ENCODE results near the gene LBHD2. TPM values are rescaled to one million over a fixed set of nuclear protein-coding genes. Genes with fewer than 3 reads are reported as not detected.

The LBHD2 gene
- polyA plus RNA-seq, 1 donor (not counting 4 experiments of a cell fraction or from before 2014, with no cell fraction given), result not detected

DNA sequence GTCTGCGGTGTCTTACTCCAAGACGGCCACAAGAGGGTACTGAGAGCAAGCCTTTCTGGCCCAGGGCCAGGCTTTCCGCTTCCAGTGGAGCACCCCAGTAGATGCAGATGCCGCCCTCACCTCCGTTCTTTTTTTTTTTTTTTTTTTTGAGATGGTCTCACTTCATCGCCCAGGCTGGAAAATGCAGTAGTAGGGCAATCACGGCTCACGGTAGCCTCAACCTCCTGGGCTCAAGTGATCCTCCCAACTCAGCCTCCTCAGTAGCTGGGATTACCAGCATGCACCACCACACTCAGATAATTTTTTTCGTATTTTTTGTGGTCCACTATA, 5.6 kb upstream of the LBHD2 start:
- H3K36me3 ChIP-seq (ENCODE audit: control insufficient read depth in 2 of 2, extremely low read depth in 1 of 2, insufficient read depth in 2 of 2, low read length in 2 of 2), result no peaks in the 10 kb centered on the region
- no peak for TF ChIP-seq EZH2 (IDR thresholded peaks at IDR 0.05; ENCODE audit: low read length)
- peak; percentile 78 to 85 (median 80) for TF ChIP-seq CTCF (optimal IDR thresholded peaks at IDR 0.05 in 1 of 3, IDR thresholded peaks at IDR 0.05 in 1 of 3, conservative IDR thresholded peaks at IDR 0.05 in 1 of 3; ENCODE audit: extremely low read depth in 1 of 3, insufficient read depth in 2 of 3, low read length in 3 of 3)
- peaks cover 2% of the 10 kb centered on the region for H3K4me1 ChIP-seq (ENCODE audit: control insufficient read depth, extremely low read depth, insufficient read depth, low read length)
- H3K9me3 ChIP-seq (ENCODE audit: control insufficient read depth, low read depth, low read length), result no peaks in the 10 kb centered on the region
- dilution Hi-C loops (cut with MboI; ENCODE audit: extremely low pct_ligation_motif_present, low sequenced_read_pairs), result no loop called here
- no peak overlapping the region for H2AFZ ChIP-seq (ENCODE audit: control insufficient read depth, low read length)
- no peak overlapping the region for H3K9ac ChIP-seq (ENCODE audit: control insufficient read depth, extremely low read depth, insufficient read depth, low read length)
- H3K79me2 ChIP-seq (ENCODE audit: control insufficient read depth, insufficient read depth, low read length), result no peaks in the 10 kb centered on the region
- no peaks in the 10 kb centered on the region for H3K9me1 ChIP-seq (ENCODE audit: control insufficient read depth, extremely low read depth, insufficient read depth, low read length)
- no peak for DNase-seq (ENCODE audit: low read depth, low spot score)
- no peak overlapping the region for H3K4me3 ChIP-seq (ENCODE audit: control insufficient read depth in 2 of 3, extremely low read depth in 1 of 3, insufficient read depth in 2 of 3, low read depth in 1 of 3, low read length in 3 of 3)
- no peak overlapping the region for H3K4me2 ChIP-seq (ENCODE audit: control insufficient read depth, extremely low read depth, insufficient read depth, low read depth, low read length)
- H3K27me3 ChIP-seq (ENCODE audit: control insufficient read depth, extremely low read depth, insufficient read depth, low read length), result peaks cover 11% of the 10 kb centered on the region
- H3K27ac ChIP-seq (ENCODE audit: control insufficient read depth, insufficient read depth, low read length), result no peak overlapping the region
- no peaks in the 10 kb centered on the region for H4K20me1 ChIP-seq (ENCODE audit: control insufficient read depth, extremely low read depth, insufficient read depth, low read length)
- no peak for FAIRE-seq

GRCh38 chr14:103078860-103079587, 5.0 kb upstream of the LBHD2 start:
- Histone ChIP-seq H3K79me2 (ENCODE audit: control insufficient read depth, insufficient read depth, low read length) (no peaks in the 10 kb centered on the region), H2AFZ (ENCODE audit: control insufficient read depth, low read length) (no peak overlapping the region), H3K9ac (ENCODE audit: control insufficient read depth, extremely low read depth, insufficient read depth, low read length) (no peak overlapping the region), H4K20me1 (ENCODE audit: control insufficient read depth, extremely low read depth, insufficient read depth, low read length) (no peaks in the 10 kb centered on the region), H3K9me1 (ENCODE audit: control insufficient read depth, extremely low read depth, insufficient read depth, low read length) (no peaks in the 10 kb centered on the region), H3K4me1 (ENCODE audit: control insufficient read depth, extremely low read depth, insufficient read depth, low read length) (peaks cover 2% of the 10 kb centered on the region), H3K36me3 (ENCODE audit: control insufficient read depth in 2 of 2, extremely low read depth in 1 of 2, insufficient read depth in 2 of 2, low read length in 2 of 2) (no peaks in the 10 kb centered on the region), H3K9me3 (ENCODE audit: control insufficient read depth, low read depth, low read length) (no peaks in the 10 kb centered on the region), H3K4me2 (ENCODE audit: control insufficient read depth, extremely low read depth, insufficient read depth, low read depth, low read length) (no peak overlapping the region), H3K27ac (ENCODE audit: control insufficient read depth, insufficient read depth, low read length) (no peak overlapping the region), H3K27me3 (ENCODE audit: control insufficient read depth, extremely low read depth, insufficient read depth, low read length) (peaks cover 14% of the 10 kb centered on the region), H3K4me3 (ENCODE audit: control insufficient read depth in 2 of 3, extremely low read depth in 1 of 3, insufficient read depth in 2 of 3, low read depth in 1 of 3, low read length in 3 of 3) (no peak overlapping the region)
- DNase-seq (ENCODE audit: low read depth, low spot score) (no peak), FAIRE-seq (no peak)
- no peak for TF ChIP-seq CTCF (optimal IDR thresholded peaks at IDR 0.05 in 1 of 3, IDR thresholded peaks at IDR 0.05 in 1 of 3, conservative IDR thresholded peaks at IDR 0.05 in 1 of 3; ENCODE audit: extremely low read depth in 1 of 3, insufficient read depth in 2 of 3, low read length in 3 of 3)
- no peak for TF ChIP-seq EZH2 (IDR thresholded peaks at IDR 0.05; ENCODE audit: low read length)
- dilution Hi-C loops (cut with MboI; ENCODE audit: extremely low pct_ligation_motif_present, low sequenced_read_pairs), result no loop called here

Measured in keratinocyte (primary cell).